ENCODE measurements around the gene RB1.
"Not testable (repeated sequence)": the region's sequence is repeated elsewhere in the genome, so short reads cannot be mapped to it uniquely, and the experiment has no call there.

The RB1 gene

GRCh38 chr13:48346583-48346982 is 43.0 kb downstream of the RB1 start:
- in situ Hi-C loops (cut with HindIII; ENCODE audit: low sequenced_read_pairs): no loop called here

GRCh38 chr13:48349525-48349924 is 46.0 kb downstream of the RB1 start:
- in situ Hi-C loops (cut with HindIII; ENCODE audit: low sequenced_read_pairs): no loop called here

GRCh38 chr13:48353590-48353989 is 50.0 kb downstream of the RB1 start:
- in situ Hi-C loops (cut with HindIII; ENCODE audit: low sequenced_read_pairs): no loop called here

GRCh38 chr13:48355524-48355923 is 52.0 kb downstream of the RB1 start:
- in situ Hi-C loops (cut with HindIII; ENCODE audit: low sequenced_read_pairs): not testable (repeated sequence)

GRCh38 chr13:48356750-48357149 is 53.2 kb downstream of the RB1 start:
- in situ Hi-C loops (cut with HindIII; ENCODE audit: low sequenced_read_pairs): no loop called here

- in situ Hi-C loops (cut with HindIII; ENCODE audit: low sequenced_read_pairs): no loop called here
These were observed 66.4 kb downstream of the RB1 start for GRCh38 chr13:48369988-48370387.

- in situ Hi-C loops (cut with HindIII; ENCODE audit: low sequenced_read_pairs): no loop called here
These were observed 67.3 kb downstream of the RB1 start for GRCh38 chr13:48370815-48371214.

GRCh38 chr13:48377857-48378256 is 74.3 kb downstream of the RB1 start:
- in situ Hi-C loops (cut with HindIII; ENCODE audit: low sequenced_read_pairs): no loop called here

GRCh38 chr13:48380581-48380980 is 77.0 kb downstream of the RB1 start:
- in situ Hi-C loops (cut with HindIII; ENCODE audit: low sequenced_read_pairs): no loop called here

- in situ Hi-C loops (cut with HindIII; ENCODE audit: low sequenced_read_pairs): no loop called here
These were observed 79.8 kb downstream of the RB1 start for GRCh38 chr13:48383384-48383783.

GRCh38 chr13:48386816-48387215 is 83.3 kb downstream of the RB1 start:
- in situ Hi-C loops (cut with HindIII; ENCODE audit: low sequenced_read_pairs): no loop called here

GRCh38 chr13:48391257-48391656 is 87.7 kb downstream of the RB1 start:
- in situ Hi-C loops (cut with HindIII; ENCODE audit: low sequenced_read_pairs): no loop called here

- in situ Hi-C loops (cut with HindIII; ENCODE audit: low sequenced_read_pairs): no loop called here
These were observed 89.6 kb downstream of the RB1 start for GRCh38 chr13:48393030-48393697.

GRCh38 chr13:48393698-48394085 is 90.1 kb downstream of the RB1 start:
- in situ Hi-C loops (cut with HindIII; ENCODE audit: low sequenced_read_pairs): no loop called here

- in situ Hi-C loops (cut with HindIII; ENCODE audit: low sequenced_read_pairs): no loop called here
These were observed 94.2 kb downstream of the RB1 start for GRCh38 chr13:48397744-48398143.

- in situ Hi-C loops (cut with HindIII; ENCODE audit: low sequenced_read_pairs): no loop called here
These were observed 95.0 kb downstream of the RB1 start for GRCh38 chr13:48398450-48399095.

GRCh38 chr13:48400090-48400694 is 96.6 kb downstream of the RB1 start:
- in situ Hi-C loops (cut with HindIII; ENCODE audit: low sequenced_read_pairs): no loop called here

GRCh38 chr13:48400850-48401291 is 97.3 kb downstream of the RB1 start:
- in situ Hi-C loops (cut with HindIII; ENCODE audit: low sequenced_read_pairs): no loop called here

- in situ Hi-C loops (cut with HindIII; ENCODE audit: low sequenced_read_pairs): no loop called here
These were observed 97.9 kb downstream of the RB1 start for GRCh38 chr13:48401480-48401879.

GRCh38 chr13:48402325-48402932 is 98.9 kb downstream of the RB1 start:
- in situ Hi-C loops (cut with HindIII; ENCODE audit: low sequenced_read_pairs): no loop called here

GRCh38 chr13:48403151-48403631 is 99.6 kb downstream of the RB1 start:
- in situ Hi-C loops (cut with HindIII; ENCODE audit: low sequenced_read_pairs): no loop called here

- in situ Hi-C loops (cut with HindIII; ENCODE audit: low sequenced_read_pairs): no loop called here
These were observed 100.4 kb downstream of the RB1 start for GRCh38 chr13:48403913-48404312.

Data from DLD1 (cell line).